Endodermal cell (in vitro differentiated cells): ENCODE results near the gene ZNF407. TPM values are rescaled to one million over a fixed set of nuclear protein-coding genes. Genes with fewer than 3 reads are reported as not detected.

Experiments used
- DNase-seq: peaks from one replicate; pipeline ENCODE4 v3.0.0-alpha.2; 2017
- H3K27ac ChIP-seq: 2 replicates; pipeline ENCODE4 v1.5.1; 2013; ENCODE audit warnings: mild to moderate bottlenecking, low read depth, low read length, moderate library complexity
- H3K27me3 ChIP-seq: 2 replicates; pipeline ENCODE4 v1.6.1; 2013; ENCODE audit warnings: mild to moderate bottlenecking, low read length, moderate library complexity; ENCODE audit not compliant: insufficient read depth, control insufficient read depth, poor library complexity, severe bottlenecking
- H3K36me3 ChIP-seq: 2 replicates; pipeline ENCODE4 v1.7.0; 2013; ENCODE audit warnings: mild to moderate bottlenecking, low read length, moderate library complexity; ENCODE audit not compliant: control insufficient read depth, insufficient read depth
- H3K4me1 ChIP-seq: one replicate; pipeline ENCODE4 v1.7.0; 2013; ENCODE audit warnings: low read length; ENCODE audit not compliant: control insufficient read depth, insufficient read depth
- H3K4me3 ChIP-seq: 2 replicates; pipeline ENCODE4 v1.5.1; 2013; ENCODE audit warnings: mild to moderate bottlenecking, low read length, moderate library complexity
- H3K9ac ChIP-seq: 2 replicates; pipeline ENCODE4 v1.6.1; 2013; ENCODE audit warnings: mild to moderate bottlenecking, low read length, moderate library complexity; ENCODE audit not compliant: poor library complexity, severe bottlenecking; ENCODE audit errors: extremely low read depth
- H3K9me3 ChIP-seq: 2 replicates; pipeline ENCODE4 v1.6.1; 2013; ENCODE audit warnings: mild to moderate bottlenecking, low read length, moderate library complexity; ENCODE audit not compliant: control insufficient read depth
- H3K27ac Mint-ChIP-seq: 2 replicates; pipeline ENCODE4 v1.8.0; 2020; ENCODE audit warnings: mixed read lengths
- H3K27me3 Mint-ChIP-seq: 2 replicates; pipeline ENCODE4 v1.8.0; 2021; ENCODE audit warnings: mild to moderate bottlenecking, mixed read lengths; ENCODE audit not compliant: insufficient read depth
- H3K36me3 Mint-ChIP-seq: 2 replicates; pipeline ENCODE4 v1.8.0; 2020; ENCODE audit warnings: low read depth, mixed read lengths
- H3K4me1 Mint-ChIP-seq: 2 replicates; pipeline ENCODE4 v1.8.0; 2020; ENCODE audit warnings: mixed read lengths
- H3K4me3 Mint-ChIP-seq: 2 replicates; pipeline ENCODE4 v1.8.0; 2020; ENCODE audit warnings: mild to moderate bottlenecking, moderate library complexity, mixed read lengths
- H3K9me3 Mint-ChIP-seq: 2 replicates; pipeline ENCODE4 v1.8.0; 2020; ENCODE audit warnings: mild to moderate bottlenecking, mixed read lengths
- WGBS, 2 experiments: methylation state at CpG; one replicate each; pipeline versions ENCODE4 v1.1.5 to v1.1.7; 2013; ENCODE audit warnings: missing lambda C conversion rate in 2 of 2, mixed read lengths in 1 of 2; ENCODE audit not compliant: insufficient coverage in 1 of 2, insufficient read length in 1 of 2; 5-methylcytosine and 5-hydroxymethylcytosine counted together
- total RNA-seq, 2 donors: library from RNA; stranded (reverse); fragmentation: NEBNext Ultra II Directional in 1 of 2; extraction: Animal tissue kit (Norgen Biotek cat#: 25700) in 1 of 2; gene quantifications; 2 replicates in 1 of 2; 3 replicates in 1 of 2; pipeline ENCODE4 v1.2.1, GENCODE V29; 2021
- TF ChIP-seq, protein P1 (sequence below): fragments of 200-600 bp; sonication (generic); conservative IDR thresholded peaks from 2 replicates; pipeline ENCODE4 v1.5.0; 2021; ENCODE audit warnings: antibody characterized with exemption, mild to moderate bottlenecking

ZNF407 gene
- total RNA-seq, 2 donors from 2014 or later, result 7.6 to 13.1 TPM

DNA sequence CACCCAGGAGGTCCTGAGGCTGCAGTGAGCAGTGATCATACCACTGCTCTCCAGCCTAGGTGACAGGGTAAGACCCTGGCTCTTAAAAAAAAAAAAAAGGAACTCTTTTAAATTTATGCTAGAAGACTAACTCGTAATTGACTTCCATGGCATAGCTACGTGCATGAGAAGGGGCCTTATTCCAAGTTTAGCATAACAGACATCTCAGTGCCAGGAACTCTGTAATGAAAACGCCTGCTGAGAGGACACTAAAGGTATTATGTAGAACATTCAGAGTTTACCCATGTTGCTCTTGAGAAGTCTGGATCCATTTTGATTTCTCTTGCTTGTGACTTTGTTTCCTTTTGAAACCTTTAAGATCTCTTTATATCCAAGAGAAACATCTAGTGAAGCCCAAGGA, 276.0 kb downstream of the ZNF407 start:
- TF ChIP-seq, protein P1, sequence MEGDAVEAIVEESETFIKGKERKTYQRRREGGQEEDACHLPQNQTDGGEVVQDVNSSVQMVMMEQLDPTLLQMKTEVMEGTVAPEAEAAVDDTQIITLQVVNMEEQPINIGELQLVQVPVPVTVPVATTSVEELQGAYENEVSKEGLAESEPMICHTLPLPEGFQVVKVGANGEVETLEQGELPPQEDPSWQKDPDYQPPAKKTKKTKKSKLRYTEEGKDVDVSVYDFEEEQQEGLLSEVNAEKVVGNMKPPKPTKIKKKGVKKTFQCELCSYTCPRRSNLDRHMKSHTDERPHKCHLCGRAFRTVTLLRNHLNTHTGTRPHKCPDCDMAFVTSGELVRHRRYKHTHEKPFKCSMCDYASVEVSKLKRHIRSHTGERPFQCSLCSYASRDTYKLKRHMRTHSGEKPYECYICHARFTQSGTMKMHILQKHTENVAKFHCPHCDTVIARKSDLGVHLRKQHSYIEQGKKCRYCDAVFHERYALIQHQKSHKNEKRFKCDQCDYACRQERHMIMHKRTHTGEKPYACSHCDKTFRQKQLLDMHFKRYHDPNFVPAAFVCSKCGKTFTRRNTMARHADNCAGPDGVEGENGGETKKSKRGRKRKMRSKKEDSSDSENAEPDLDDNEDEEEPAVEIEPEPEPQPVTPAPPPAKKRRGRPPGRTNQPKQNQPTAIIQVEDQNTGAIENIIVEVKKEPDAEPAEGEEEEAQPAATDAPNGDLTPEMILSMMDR, result no peak

DNA sequence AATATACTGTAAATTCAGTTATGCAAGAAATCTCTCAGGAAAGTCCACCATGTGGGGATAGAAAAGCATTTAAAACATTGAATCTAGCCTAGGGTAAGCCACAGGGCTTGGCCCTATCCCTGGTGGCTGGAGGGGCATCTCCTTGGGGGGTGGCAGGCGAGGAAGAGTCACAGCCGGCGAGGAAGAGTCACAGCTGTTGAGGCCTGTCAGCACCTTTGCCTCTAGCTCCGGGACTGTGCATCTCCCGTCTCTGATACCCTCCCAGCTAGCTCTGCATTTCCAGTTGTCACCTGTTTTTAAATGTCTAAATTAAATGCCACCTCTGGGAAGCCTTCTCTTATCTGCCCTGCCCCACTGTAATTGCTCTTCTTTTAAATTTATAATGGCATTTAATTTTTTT, 276.7 kb downstream of the ZNF407 start:
- no peak for DNase-seq
- Histone ChIP-seq H3K9ac (no peak overlapping the region), H3K27me3 (no peaks in the 10 kb centered on the region), H3K9me3 (no peaks in the 10 kb centered on the region), H3K4me3 (no peak overlapping the region), H3K27ac (no peak overlapping the region), H3K36me3 (no peaks in the 10 kb centered on the region), H3K4me1 (peaks cover 7% of the 10 kb centered on the region)
- Mint-ChIP-seq H3K4me3 (no peak overlapping the region), H3K27me3 (no peaks in the 10 kb centered on the region), H3K4me1 (peaks cover 31% of the 10 kb centered on the region), H3K36me3 (peaks cover 2% of the 10 kb centered on the region), H3K27ac (no peak overlapping the region), H3K9me3 (no peaks in the 10 kb centered on the region)
- TF ChIP-seq, protein P1, result no peak
- WGBS, 2 experiments, result 78 to 92% methylated on average over 5 of the region's 5 CpGs

More for the DNA sequence above, 276.0 kb downstream of the ZNF407 start:
- no peak overlapping the region for H3K4me3 Mint-ChIP-seq
- H3K27ac Mint-ChIP-seq, result no peak overlapping the region
- no peaks in the 10 kb centered on the region for H3K27me3 Mint-ChIP-seq
- H3K4me1 ChIP-seq, result peaks cover 9% of the 10 kb centered on the region
- H3K4me1 Mint-ChIP-seq, result peaks cover 36% of the 10 kb centered on the region
- WGBS, 2 experiments, result 81 to 100% methylated on average over 2 to 3 of the region's 3 CpGs
- DNase-seq, result no peak
- H3K36me3 ChIP-seq, result no peaks in the 10 kb centered on the region
- H3K9me3 ChIP-seq, result no peaks in the 10 kb centered on the region
- H3K9me3 Mint-ChIP-seq, result no peaks in the 10 kb centered on the region
- no peak overlapping the region for H3K27ac ChIP-seq
- H3K9ac ChIP-seq, result no peak overlapping the region
- H3K4me3 ChIP-seq, result no peak overlapping the region
- no peaks in the 10 kb centered on the region for H3K36me3 Mint-ChIP-seq
- H3K27me3 ChIP-seq, result no peaks in the 10 kb centered on the region

DNA sequence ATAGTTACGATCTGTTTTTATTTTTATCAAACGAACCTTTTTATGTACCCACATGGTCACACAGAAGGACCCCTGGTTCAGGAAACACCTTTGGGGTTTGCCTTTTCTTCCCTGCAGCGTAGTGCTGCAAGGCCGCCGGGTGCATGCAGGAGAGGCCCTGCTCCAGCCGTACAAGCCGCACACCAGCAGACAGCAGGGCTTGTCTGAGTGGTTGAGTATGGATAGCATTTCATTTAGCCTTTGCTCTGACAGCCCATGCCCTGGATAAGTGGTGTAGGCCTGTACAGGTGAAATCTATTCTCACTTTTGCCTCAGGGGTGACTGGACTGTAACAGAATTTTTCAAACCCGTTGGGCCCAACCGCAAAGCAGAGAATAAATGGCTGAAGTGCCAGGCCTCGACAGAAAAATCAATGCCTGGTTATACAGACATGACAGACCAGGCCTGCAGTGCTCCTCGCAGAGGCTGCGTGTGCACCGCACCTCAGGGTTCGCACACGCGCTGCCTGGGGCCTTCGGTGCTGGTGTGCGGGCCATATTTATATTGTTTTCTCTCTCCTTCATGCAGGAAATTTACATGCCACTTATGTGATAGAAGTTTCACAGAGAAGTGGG, 279.1 kb downstream of the ZNF407 start:
- Mint-ChIP-seq H3K4me3 (no peak overlapping the region), H3K27ac (no peak overlapping the region), H3K9me3 (no peaks in the 10 kb centered on the region), H3K27me3 (no peaks in the 10 kb centered on the region), H3K36me3 (peaks cover 11% of the 10 kb centered on the region), H3K4me1 (peaks cover 14% of the 10 kb centered on the region)
- no peaks in the 10 kb centered on the region for H3K9me3 ChIP-seq
- no peak for DNase-seq
- H3K27ac ChIP-seq, result no peak overlapping the region
- TF ChIP-seq, protein P1, result no peak
- H3K9ac ChIP-seq, result no peak overlapping the region
- no peak overlapping the region for H3K4me3 ChIP-seq
- no peaks in the 10 kb centered on the region for H3K27me3 ChIP-seq
- WGBS, 2 experiments, result 96 to 98% methylated on average over 14 to 18 of the region's 18 CpGs
- H3K4me1 ChIP-seq, result no peaks in the 10 kb centered on the region
- peaks cover 4% of the 10 kb centered on the region for H3K36me3 ChIP-seq
